Stimulated activated CD8-positive, alpha-beta memory T cell treated with anti-CD3 and anti-CD28 coated beads, Interleukin-4, amount 100 ng/mL, for 48 hours (primary cell): ENCODE measurements around the gene R3HDM4.

Experiments used
- DNase-seq: peaks from one replicate; pipeline ENCODE4 v3.0.0-alpha.2; 2020

R3HDM4 gene

DNA sequence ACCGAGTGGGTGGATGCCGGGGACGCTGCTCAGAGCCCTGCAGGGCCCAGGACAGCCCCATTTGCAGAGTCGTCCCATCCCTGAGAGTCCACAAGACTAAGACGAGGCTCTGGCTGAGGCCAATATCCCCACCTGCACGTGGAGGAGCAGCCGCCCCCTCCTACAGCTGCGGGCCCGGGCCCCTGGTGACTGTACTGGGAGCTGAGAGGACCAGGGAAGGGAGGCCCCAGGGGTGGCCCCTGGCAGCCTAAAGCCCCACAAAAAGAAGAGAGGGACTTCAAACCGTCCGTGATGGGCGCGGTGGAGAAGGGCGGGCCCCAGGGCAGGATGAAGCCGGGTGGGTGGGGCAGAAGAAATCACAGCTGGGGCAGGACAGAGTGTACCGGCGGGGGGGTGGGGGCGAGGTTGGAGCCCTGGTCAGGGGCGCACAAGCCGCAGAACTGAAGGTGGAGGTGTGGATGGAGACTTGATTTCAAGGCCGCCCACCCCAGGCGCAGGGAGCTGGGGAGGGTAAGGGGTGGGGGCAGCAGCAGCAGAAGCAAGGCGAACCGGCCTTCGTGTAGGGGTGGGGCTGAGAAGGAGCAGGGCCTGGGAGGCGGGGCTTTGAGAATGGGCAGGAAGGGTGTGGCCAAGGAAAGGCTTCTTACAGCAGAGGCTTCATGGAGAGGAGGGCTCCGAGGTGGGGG, 40.6 kb downstream of the R3HDM4 start:
- peak; percentile 90 for DNase-seq

DNA sequence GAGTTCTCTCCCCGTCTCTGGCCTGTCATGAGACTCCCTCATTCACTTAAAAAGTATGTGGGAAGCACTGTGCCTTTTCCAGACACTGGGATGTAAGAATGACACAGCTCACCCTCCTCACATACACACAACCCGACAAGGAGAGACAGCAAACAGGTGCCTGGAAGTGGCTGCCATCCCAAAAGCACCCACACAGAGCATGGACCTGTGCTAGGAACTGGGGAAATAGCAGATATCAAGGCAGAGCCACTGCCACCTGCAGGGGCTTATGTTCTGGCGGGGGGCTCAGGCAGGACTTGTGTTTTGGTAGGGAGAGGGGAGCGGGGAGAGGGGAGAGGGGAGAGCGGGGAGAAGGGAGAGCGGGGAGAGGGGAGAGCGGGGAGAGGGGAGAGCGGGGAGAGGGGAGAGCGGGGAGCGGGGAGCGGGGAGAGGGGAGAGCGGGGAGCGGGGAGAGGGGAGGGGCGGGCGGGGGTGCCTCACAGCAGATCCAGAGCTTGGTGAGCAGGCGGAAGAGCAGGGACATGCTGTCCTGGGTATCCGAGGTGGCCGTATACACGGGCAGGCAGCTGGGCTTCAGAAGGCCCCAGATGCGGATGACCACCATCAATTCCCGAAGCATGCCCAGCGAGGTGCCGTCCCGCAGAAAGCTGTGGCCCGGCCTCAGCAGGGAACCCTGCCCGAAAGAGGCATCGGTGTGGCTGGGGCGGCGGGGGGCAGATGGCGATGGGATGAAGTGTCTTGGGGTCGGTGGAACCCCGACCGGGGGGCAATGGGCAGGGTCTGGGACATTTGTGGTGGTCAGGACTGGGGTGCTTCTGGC, 41.4 kb downstream of the R3HDM4 start:
- no peak for DNase-seq

DNA sequence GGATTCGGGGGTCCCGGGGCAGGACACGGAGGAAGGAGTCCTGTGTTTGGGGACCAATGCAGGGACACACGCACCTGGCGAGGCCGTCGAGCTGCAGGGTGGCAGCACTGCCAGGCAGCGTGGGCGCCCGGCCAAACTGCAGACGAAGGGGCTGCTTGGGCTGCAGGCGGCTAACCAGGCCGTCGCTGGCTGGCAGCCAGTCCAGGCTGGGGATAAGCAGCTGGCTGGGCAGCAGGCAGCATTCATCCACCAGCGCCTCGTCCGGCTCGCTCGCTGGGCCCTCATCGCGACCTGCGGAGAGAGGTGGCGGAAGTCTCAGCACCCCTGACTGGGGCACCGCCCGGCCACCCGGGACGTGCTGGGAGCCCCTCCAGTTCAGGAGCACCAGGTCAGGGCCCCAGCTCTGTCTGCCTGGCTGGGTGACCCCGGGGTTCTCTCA, 42.0 kb downstream of the R3HDM4 start:
- no peak for DNase-seq

DNA sequence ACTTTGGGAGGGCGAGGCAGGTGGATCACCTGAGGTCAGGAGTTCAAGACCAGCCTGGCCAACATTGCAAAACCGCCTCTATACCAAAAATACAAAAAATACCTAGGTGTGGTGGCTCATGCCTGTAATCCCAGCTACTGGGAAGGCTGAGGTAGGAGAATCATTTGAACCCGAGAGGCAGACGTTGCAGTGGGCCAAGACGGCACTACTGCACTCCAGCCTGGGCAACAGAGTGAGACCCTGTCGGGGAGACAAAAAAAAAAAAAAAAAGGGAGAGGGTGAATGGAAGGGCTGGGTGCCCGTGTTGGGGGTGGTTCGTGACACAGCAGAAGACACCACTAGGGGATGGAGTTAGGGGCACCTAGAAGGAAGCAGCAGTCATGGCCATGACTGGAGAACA, 42.7 kb downstream of the R3HDM4 start:
- DNase-seq: no peak

DNA sequence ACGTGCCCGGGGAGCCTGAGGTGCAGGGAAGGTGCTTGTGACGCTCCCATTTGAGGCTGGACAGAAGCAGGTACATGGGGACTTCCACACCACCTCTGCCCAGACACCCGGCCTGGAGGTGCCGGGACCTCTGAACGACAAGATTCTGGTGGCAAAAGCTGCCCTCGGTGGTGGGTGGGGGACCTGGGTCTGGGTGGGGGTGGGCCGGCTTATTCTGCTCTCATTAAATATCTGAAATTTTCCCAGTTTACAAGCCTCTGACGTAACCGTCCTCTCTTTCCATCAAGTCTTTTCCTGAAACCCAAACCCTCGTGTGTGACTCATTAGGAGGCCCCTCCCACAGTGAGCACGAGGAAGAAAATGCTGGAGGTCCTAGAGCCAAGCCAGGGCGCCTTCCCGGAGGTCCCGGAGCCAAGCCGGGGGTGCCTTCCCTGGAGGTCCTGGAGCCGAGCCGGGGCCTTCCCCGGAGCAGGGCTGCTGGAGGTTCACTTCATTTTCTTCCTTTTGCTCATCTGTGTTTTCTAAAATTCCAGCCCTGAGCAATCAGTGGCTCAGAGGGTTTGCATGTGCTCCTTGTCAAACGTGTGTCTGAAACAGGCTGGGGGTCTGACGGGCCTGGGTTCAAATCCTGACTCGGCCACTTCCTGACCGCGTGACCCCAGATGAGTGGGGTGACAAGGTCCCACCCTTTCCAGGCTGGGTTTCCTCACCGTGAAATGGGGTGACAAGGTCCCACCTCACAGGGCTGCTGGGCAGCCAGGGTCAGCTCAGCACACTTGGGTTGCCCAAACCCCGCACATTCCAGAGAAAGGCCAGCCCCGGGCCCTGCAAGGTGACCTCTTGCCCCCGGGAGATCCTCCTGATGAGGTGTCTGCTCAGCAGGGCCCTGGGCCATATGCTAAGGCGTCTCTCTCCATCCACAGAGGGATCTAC, 43.5 kb downstream of the R3HDM4 start:
- no peak for DNase-seq

DNA sequence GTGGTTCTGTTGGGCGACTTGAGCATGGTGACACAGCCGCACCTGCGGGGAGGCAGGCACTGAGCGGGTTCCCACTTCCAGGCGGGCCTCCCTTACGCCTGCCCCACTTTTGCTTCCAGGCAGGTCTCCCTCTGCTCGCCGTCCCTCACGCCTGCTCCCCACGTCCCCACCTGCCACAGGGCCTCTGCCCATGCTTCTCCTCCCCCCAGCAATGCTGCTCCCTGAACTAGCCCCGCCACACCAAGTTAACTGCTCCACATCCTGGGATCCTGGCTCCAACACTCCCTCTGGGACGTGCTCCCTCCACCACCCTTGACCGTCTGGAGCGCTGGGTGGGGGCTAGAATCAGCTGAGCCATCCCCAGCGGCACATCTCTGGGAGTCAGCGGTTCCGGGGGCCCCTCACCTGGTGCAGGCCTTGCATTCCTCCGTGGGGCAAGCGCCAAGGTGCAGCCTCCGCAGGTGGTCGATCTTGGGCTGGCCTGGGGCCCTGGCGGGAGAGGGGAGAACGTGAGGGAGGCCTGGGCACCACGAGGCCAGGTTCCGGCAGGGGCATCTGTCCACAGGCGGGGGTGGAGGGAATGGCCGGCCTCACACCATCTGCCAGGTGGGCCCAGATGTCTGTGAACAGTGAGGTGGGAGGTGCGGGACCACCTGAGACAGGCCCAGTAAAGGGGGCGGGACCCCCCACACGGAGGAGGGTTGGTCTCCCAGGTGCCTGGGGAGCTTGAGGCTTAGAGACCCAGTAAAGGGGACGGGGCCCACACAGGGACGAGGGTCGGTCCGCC, 44.4 kb downstream of the R3HDM4 start:
- DNase-seq: no peak

DNA sequence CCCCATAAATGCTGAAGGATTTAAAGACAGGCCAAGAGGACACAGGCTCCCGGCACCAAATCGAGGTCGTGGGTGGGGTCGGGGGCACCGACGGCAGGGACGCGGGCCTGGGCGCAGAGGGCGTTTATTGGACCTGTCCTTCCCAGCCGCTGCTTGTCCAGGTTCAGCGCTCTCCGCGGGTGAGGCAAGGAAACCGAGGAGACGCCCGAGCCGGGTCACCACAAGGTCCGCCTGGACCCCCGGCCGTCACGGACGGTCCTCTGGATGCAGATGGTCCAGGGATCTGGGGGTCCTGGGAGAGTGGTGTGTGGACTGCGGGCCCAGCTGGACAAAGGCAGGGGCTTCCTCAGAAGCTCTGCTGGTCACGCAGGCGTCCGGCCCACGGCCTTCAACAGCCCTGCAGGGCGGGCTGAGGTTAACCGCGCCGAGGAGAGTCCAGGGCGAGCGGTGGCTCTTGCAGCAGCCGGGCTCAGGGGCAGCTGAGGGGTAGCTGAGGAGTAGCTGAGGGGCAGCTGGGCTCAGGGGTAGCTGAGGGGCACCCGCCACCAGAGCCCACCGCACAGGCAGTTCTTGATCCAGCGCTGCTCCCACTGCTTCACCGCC, 45.1 kb downstream of the R3HDM4 start:
- DNase-seq: no peak

DNA sequence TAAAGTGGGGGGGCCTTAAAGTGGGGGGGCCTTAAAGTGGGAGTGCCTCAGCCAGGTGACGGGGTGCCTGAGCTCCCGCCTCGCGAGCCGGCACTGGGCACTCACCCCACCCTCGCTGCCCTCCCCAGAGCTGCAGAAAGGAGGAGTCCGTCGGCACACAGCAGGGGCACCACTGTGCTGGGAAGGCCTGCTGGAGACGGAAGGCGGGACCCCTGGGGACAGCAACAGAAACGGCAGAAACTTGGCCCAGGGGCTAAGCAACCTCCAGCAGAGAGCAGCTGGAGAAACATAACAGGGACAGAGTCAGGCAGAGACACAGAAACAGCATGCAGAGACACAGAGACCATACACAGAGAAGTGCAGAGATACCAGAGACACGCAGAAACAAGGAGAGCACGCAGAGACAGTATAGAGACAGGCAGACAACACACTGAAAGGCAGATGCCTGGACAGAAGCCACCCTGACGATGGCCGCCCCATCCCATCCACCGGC, 45.7 kb downstream of the R3HDM4 start:
- no peak for DNase-seq

DNA sequence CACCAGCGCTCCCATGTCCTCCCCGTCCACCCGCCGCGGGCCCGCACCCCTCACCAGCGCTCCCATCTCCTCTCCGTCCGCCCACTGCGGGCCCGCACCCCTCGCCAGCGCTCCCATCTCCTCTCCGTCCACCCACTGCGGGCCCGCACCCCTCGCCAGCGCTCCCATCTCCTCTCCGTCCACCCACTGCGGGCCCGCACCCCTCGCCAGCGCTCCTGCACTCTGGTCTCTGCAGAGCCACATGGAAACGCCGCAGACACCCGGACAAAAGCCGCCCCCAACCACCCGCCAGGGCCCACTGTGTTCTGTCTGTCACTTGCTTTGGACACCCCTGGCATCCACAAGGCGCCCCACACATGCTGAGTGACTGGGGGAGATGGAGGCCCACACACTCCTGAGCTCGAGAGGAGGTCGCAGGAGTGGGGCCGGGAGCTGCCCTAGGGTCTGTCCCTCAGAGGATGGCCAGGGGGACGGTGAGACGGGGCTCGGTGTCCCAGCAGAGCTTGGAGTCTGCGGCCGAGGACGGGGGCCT, 46.2 kb downstream of the R3HDM4 start:
- DNase-seq: no peak

DNA sequence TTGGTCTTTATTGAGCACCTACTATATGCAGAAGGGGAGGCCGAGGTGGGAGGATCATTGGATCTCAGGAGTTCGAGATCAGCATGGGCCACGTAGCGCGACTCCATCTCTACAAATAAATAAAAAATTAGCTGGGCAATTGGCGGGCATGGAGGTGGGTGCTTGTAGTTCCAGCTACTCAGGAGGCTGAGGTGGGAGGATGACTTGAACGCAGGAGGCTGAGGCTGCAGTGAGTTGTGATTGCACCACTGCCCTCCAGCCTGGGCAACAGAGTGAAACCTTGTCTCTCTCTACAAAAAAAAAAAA, 49.8 kb downstream of the R3HDM4 start:
- no peak for DNase-seq

DNA sequence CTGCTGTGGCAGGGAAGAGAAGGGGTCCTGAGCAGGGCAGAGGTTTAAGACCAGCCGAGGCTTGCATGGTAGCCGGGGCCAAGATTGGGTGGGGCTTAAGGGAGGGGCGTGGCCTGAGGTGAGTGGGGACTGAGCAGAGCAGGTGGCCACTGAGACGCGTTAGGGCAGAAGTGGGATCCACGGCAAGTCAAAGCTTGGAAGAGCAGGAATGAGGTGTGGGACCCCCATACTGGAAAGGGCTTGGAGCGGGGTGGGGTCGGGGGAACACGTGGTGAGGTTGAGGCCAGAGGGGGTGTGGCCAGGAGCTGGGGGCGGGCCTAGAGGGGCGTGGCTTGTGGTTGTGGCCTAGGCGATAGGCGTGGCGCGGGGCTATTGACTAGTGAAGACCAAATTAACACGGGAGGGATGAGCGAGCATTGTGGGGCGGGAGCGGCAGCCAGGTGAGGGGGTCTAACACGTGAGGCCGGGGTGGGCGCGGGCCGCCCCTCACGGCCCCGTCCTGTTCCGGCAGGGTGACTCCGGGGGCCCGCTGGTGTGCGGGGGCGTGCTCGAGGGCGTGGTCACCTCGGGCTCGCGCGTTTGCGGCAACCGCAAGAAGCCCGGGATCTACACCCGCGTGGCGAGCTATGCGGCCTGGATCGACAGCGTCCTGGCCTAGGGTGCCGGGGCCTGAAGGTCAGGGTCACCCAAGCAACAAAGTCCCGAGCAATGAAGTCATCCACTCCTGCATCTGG, 50.3 kb downstream of the R3HDM4 start:
- DNase-seq: peak; percentile 91

DNA sequence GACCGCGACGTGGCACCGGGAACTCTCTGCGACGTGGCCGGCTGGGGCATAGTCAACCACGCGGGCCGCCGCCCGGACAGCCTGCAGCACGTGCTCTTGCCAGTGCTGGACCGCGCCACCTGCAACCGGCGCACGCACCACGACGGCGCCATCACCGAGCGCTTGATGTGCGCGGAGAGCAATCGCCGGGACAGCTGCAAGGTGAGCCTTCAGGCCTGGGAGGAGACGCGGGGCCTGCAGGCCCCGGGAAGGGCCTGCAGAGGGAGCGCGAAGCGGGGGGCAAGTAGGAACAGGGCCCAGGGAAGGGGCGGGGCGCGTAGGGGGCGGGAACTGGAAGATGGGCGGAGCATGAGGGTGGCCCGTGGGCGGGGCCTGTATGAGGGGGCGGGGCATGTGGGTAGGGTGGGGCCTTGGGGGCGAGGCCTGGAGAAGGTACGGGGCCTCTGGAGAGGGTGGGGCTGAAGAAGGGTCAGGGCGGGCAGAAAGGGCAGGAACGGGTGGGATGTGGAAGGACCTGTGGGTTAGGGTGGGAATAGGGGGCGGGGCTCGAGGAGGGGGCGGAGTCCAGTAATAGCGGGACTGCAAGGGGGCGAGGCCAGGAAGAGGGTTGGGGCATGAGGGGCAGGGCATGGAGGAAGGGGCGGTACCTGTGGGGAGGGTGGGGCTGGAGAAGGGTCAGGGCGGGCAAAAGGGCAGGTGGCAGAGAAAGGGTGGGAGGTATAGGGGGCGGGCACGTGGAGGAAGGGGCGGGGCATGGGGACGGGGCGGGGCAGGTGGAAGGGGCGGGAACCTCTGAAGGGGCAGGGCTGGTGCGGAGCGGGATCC, 51.1 kb downstream of the R3HDM4 start:
- peak; percentile 87 for DNase-seq

DNA sequence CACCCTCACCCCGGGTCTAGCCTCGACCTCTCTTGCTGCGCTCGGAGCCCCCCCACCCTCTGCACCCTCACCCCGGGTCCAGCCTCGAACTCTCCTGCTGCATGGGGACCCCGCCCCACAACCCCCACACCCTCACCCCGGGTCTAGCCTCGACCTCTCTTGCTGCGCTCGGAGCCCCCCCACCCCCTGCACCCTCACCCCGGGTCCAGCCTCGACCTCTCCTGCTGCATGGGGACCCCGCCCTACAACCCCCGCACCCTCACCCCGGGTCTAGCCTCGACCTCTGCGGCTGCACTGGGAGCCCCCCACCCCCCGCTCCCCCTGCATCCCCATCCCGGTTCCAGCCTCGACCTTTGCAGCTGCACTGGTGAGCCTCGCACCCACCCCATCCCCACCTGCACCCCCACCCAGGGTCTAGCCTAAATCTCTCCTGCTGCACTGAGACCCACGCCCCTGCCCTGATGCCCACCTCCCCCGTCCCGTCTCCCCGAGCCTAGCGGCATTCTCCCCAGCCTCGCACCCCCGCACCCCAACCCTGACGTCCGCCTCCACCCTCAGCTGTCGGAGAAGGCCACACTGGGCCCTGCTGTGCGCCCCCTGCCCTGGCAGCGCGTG, 51.8 kb downstream of the R3HDM4 start:
- DNase-seq: no peak

DNA sequence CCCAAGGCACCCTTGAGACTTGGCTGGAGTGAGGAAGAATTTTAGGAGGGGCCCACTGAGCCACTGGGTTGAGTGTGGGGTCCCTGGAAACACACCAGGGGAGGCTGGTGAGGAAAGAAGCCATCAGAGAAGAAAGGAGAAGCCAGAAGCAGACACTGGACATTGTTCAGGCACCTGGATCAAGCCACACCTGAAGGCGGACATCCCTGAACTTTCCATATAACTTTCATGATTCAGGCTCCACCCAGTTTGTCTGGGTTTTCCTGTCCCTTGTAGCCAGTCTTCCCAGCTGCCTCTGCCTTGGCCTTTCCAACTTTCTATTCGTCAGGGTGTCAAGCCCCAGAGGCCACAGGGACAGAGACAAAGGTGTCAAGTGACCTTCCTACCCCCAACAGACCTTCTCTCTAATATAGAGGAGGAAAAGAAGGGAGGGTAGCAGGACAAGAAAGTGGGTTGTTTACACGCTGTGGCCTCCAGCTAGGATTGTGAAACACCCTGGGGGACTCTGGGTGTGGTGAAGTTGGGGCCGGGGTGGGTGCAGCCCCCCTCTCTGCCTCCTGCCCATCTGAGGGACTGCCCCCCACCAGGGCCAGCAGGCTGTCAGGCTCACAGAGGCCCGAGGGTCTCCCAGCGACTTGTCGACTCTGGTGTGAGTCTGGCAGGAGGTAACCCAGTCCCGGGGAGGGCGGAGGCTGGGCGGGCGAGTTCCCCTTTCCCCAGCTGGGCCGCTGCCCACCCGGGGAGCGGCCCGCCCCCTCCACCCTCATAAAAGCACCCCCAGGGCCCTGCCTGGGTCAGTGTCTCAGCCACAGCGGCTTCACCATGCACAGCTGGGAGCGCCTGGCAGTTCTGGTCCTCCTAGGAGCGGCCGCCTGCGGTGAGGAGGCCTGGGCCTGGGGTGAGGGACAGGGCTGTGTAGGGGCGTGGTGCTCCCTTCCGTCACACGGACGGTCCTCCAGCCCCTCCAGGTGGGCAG, 53.9 kb downstream of the R3HDM4 start, which contains the start of gene CFD:
CFD (plus strand) TSS at position 797 of the 976 bp plus-strand sequence; CDS start at position 823, 26 bp downstream.
- DNase-seq: no peak

DNA sequence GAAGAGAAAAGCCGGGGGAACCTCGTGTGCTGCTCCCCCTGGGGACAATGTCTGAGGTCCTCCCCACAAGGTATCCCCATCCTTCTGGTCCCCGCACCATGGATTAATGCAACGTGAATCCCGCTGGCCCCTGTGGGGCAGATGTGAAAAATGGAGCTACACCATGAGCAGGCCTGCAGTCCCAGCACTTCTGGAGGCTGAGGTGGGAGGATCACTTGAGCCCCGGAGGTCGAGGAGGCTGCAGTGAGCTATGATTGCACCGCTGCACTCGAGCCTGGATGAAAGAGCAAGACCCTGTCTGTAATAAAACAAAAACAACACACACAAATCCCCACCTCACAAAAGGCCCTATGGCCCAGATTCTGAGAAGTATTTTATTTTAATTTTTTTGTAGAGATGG, 54.7 kb downstream of the R3HDM4 start:
- DNase-seq: no peak

DNA sequence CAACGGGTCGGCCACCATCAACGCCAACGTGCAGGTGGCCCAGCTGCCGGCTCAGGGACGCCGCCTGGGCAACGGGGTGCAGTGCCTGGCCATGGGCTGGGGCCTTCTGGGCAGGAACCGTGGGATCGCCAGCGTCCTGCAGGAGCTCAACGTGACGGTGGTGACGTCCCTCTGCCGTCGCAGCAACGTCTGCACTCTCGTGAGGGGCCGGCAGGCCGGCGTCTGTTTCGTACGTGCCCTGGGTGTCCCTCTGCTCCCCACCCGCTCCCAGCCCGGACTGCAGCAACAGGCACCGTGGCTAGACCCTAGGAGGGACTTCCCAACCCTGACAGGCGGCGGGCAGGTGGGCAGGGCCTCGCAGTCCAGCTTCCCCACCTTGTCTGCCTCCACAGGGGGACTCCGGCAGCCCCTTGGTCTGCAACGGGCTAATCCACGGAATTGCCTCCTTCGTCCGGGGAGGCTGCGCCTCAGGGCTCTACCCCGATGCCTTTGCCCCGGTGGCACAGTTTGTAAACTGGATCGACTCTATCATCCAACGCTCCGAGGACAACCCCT, 57.4 kb downstream of the R3HDM4 start:
- DNase-seq: no peak

DNA sequence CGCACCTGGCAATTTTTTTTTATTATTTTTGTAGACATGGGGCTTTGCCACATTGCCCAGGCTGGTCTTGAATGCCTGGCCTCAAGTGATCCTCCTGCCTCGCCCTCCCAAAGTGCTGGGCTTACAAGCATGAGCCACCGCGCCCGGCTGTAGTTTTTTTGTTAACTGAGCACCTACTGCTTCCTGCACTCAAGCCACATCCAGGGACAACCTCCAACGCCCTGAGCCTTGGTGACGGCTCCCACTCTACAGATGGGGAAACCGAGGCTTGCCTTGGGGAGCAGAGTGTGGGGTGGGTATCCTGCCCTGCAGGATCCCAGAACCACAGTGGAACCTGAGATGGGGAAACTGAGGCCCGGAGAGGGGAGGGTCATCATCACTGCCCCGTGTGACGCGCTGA, 57.9 kb downstream of the R3HDM4 start:
- DNase-seq: no peak

DNA sequence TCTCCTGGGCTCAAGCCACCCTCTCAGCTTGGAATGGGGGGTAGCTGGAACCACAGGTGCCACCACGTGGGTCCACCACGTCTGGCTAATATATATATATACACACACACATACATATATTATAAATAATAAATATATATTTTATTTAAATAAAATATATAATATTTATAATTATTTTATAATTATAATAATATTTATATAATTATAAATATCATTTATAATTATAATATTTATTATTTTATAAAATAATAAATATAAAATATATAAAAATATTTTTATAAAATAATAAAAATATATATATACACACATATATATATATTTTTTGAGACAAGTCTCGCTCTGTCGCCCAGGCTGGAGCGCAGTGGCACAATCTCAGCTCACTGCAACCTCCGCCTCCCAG, 58.5 kb downstream of the R3HDM4 start:
- DNase-seq: no peak
